SHP77 treated with DMSO at 0.1 percent for 48 hours (cell line): ENCODE results near the gene EEF1AKMT3.
"Not testable (repeated sequence)": the region's sequence is repeated elsewhere in the genome, so short reads cannot be mapped to it uniquely, and the experiment has no call there.

ENCODE experiments used
- DNase-seq: peaks from one replicate; lab custom pipeline; 2025; lab: John Stamatoyannopoulos, UW

Gene EEF1AKMT3

GRCh38 chr12:57765698-57766463 is 6.5 kb upstream of the EEF1AKMT3 start:
- DNase-seq, result no peak

DNA sequence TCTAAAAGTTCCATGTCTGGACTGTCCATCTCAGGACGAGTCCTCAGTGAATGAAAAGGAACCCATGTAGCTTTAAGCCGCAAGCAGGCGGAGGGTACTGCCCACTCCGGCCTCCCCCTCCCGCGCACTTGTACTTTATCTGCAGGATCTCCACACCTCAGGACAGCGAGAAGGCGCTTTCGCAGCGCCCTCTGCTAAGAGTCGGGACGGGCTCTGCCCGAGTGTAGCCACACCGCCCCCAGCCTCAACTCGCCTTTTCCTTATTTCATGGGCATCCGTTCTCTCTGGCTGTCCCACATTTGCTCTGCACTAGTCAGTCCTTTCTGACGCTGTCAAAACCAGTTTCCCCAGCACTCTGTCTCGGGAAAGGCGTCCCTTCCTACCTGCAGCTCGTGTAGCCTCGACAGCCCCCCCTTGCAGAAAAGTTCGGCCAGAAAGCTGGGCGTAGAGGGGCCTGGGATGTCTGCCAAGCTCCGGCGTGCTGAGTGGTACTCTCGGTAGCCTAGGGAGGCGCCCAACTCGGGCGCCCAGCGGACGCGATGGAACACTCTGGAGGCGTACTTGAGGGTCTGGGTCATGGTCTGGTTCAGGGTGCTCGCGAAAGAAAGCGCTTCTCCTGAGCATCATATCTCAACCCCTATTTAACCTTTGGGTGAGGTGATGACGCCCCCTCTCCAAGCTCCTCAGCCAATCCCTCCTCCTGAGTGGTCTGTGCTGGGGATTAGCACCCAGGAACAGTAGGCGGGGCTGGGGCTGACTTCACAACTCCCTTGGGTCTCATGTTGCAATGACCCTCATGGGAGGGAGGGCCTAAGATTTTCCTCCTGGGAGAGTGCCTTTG is 5.7 kb upstream of the EEF1AKMT3 start, which contains the start of gene CYP27B1:
TSS of gene CYP27B1 (minus strand) at position 615 of the 841 bp plus-strand sequence. CDS start at position 578, 37 bp downstream.
- no peak for DNase-seq

DNA sequence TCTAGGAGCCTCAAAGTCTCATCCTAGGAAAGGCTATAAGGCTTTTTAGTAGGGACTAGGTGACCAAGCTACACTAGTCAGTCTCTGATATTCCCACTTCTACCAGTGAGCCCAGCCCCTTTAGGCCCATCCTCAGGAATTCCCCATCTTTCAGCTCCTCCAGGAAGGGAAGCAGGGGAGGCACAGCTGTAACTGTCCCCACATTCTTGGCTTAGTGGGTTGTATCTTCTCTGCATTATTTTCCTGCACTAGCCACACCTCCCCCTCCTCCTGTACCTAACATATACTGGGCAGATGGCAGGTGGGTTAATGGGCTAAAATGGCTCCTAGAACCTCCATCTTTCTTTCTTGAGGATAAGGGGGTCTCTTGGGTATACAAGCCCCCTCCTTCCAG is 5.1 kb upstream of the EEF1AKMT3 start:
- no peak for DNase-seq

DNA sequence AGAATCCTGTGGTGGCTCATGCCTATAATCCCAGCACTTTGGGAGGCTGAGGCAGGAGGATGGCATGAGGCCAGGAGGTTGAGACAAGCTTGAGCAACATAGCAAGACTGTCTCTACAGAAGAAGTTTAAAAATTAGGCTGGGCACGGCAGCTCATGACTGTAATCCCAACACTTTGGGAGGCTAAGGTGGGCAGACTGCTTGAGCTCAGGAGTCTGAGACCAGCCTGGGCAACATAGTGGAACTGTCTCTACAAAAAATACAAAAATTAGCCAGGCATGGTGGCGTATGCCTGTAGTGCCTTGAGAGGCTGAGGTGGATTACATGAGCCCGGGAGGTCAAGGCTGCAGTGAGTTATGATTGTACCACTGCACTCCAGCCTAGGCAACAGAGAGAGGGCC is 4.5 kb upstream of the EEF1AKMT3 start:
- no peak for DNase-seq

DNA sequence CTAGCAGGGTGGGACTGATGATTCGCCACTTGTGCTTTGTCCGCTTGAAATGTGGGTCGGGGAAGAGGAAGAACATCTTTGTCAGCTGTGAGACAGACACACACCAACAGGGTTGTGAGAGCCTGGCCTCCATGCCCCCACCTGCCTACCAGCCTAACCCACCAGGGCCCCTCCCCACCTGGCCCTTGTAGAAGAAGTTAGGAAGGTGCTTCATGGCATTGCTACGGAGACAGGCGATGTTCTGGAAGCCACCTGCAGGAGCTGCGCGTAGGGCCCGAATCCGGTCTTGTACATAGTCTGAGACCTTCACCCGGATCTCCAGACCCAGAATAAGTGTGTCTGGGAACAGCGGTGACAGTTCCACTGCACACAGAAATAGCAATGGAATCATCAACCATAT is 2.8 kb upstream of the EEF1AKMT3 start:
- DNase-seq, result no peak

GRCh38 chr12:57770734-57771133 is 1.7 kb upstream of the EEF1AKMT3 start:
- DNase-seq, result no peak

- DNase-seq, result peak; percentile 84
These were observed 1.1 kb upstream of the EEF1AKMT3 start for GRCh38 chr12:57771236-57771872.

DNA sequence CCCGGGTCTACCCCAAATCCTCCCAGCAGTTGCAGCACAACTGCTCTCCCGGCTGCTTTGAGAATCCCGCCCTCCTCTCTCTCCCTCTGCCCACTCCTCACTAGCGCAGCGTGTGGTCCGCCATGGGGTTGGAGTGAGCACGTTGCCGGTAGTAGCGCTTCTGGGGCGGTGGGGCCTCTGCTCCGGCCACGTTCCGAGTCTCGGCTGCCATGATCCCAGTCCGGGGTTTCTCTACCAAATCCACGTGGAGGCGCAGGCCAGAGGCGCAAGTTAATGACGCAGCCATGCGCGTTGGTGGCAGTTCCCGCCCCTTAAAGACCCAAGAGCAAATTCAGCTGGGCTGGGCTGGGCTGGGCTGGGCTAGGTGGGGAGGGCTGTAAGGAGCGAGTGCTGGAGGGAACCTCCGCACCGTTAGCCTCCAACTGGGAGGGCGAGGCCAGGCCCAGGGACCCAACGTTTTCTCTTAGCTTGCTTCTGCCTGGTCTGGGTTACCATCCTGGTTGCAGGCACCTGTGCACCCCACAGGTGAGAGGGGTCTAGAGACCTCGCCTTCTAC is 463 bp upstream of the EEF1AKMT3 start, which contains the start of gene METTL1:
TSS of gene METTL1 (minus strand) at position 233 of the 556 bp plus-strand sequence. CDS start at position 211, 22 bp downstream.
- DNase-seq, result peak; percentile 87

GRCh38 chr12:57774634-57775033 is 2.2 kb downstream of the EEF1AKMT3 start:
- not testable (repeated sequence) for DNase-seq

GRCh38 chr12:57775044-57775443 is 2.6 kb downstream of the EEF1AKMT3 start:
- no peak for DNase-seq

- no peak for DNase-seq
These were observed 3.3 kb downstream of the EEF1AKMT3 start for GRCh38 chr12:57775563-57776246.

- no peak for DNase-seq
These were observed 3.8 kb downstream of the EEF1AKMT3 start for GRCh38 chr12:57776247-57776587.

DNA sequence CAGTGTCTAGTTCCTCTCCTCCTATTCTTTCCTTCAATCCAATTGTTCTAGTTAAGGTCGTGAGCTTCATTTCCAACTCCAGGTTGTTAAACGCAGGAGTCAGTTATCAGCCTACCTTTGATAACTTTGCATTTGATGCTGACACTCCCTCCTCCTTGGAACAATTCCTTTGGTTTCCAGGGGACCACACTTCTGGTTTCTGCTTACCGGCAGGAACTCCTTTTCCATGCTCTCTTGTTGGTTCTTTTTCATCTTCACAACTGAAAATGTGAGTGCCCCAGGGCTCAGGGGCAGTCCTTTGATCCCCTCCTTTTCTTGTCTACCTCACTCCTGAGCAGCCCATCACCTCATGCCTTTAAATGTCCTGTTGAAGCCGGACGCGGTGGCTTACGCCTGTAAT is 5.0 kb downstream of the EEF1AKMT3 start:
- DNase-seq, result no peak

DNA sequence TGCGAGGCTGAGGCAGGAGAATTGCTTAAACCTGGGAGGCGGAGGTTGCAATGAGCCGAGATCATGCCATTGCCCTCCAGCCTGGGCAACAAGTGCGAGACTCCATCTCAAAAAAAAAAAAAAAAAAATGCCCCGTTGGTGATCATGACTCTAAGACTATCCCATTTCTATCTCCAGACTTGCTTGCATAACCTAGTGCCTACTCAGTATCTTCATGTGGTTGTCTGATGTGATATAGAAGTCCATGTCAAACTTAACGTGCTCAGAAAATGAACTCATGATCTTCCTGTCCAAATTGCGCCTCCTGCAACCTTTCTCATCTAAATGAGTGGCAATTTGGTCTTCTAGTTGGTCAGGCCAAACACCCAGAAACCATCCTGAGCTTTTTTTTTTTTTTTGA is 5.5 kb downstream of the EEF1AKMT3 start:
- DNase-seq, result no peak

- no peak for DNase-seq
These were observed 7.3 kb downstream of the EEF1AKMT3 start for GRCh38 chr12:57779736-57780135.

GRCh38 chr12:57780284-57780897 is 8.0 kb downstream of the EEF1AKMT3 start:
- no peak for DNase-seq

- DNase-seq, result no peak
These were observed 8.8 kb downstream of the EEF1AKMT3 start for GRCh38 chr12:57781244-57781643.

DNA sequence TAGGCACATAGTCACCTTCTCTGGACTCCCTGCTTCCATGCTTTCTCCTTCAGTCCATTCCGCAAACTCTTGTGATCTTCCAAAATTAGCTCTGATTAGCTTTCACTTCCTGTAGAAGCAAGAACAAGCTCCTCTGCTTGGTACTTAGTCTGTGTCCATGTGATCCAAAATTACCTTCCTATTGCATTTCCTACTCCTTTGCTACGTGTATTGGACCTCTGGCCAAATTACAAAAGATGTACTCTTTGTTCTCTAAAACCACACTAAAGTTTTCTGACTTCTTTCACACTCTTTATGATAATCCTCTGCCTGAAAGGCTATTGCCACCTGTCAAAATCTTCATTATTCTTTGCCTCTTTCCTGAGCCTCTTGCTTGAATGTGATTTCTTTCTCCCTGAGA is 9.4 kb downstream of the EEF1AKMT3 start:
- no peak for DNase-seq

DNA sequence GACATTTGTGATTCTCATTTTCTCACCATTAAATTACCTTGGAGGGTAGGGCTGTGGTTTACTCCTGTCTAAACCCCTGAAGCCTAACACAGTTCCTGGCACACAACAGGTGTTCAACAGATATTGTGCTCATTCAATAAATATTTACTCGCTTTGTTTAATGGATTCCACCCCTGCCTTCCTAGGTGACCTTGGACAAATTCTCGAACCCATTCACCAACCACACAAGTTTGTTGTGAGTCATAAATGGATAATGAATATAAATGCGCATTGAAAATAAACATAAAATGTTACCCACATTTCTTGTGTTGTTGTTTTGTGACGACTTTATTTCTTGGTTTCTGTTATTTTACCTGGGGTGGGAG is 9.8 kb downstream of the EEF1AKMT3 start:
- no peak for DNase-seq

GRCh38 chr12:57782608-57783465 is 10.4 kb downstream of the EEF1AKMT3 start, which contains the start of gene TSFM:
Gene TSFM (plus strand): TSS chr12:57782787. CDS start chr12:57782802, 15 bp downstream.
- peak; percentile 83 for DNase-seq
